Measurements from ENCODE around the gene CRIP3. TPM values are rescaled to one million over a fixed set of nuclear protein-coding genes. Genes with fewer than 3 reads are reported as not detected.
"Not testable (repeated sequence)": the region's sequence is repeated elsewhere in the genome, so short reads cannot be mapped to it uniquely, and the experiment has no call there.

The CRIP3 gene
- total RNA-seq, 4 donors from 2014 or later, result 1.5 to 2.7 TPM; not detected in 2

DNA sequence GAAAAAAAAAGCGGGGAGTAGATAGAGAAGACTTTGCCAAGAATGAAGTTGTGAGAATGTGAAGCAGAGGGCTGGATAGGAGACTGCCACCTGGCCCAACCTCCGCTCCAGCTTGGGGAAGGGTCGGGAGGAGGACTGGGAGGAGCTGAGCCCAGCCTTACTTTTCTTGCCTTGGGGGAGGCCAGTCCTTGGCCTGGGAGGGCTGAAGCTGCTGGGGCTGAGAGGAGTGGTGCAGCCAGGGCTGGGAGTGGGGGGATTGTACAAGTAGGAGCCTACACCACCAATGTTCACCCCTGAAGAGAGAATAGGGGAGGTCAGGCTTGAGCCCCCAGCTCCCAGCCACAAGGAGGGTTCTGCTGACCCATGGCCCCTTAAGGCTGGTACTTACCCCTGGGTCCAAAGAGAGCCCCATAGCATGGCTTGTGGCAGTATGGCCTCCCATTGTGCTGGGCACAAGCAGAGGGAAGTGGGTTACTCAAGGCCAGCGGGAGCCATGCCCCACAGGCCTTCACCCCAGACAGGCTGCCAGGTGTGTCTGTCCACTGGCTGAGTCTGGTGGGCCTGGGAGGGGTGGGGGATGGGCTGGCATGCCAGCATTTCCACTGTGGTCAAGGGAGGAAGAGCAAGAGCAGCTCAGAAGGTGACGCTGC is 1.1 kb downstream of the CRIP3 start:
- intact Hi-C loops (cut with DNase I; ENCODE audit: low total_unique reads), result no loop called here
- Histone ChIP-seq H3K27me3 (no peaks in the 10 kb centered on the region), H3K4me3 (no peak overlapping the region), H3K36me3 (no peaks in the 10 kb centered on the region), H3K4me1 (peaks cover 0 to 5% of the 10 kb centered on the region in 2 donors), H3K9me3 (no peaks in the 10 kb centered on the region), H3K27ac (no peak overlapping the region)
- no peak for DNase-seq
- TF ChIP-seq, protein P1, sequence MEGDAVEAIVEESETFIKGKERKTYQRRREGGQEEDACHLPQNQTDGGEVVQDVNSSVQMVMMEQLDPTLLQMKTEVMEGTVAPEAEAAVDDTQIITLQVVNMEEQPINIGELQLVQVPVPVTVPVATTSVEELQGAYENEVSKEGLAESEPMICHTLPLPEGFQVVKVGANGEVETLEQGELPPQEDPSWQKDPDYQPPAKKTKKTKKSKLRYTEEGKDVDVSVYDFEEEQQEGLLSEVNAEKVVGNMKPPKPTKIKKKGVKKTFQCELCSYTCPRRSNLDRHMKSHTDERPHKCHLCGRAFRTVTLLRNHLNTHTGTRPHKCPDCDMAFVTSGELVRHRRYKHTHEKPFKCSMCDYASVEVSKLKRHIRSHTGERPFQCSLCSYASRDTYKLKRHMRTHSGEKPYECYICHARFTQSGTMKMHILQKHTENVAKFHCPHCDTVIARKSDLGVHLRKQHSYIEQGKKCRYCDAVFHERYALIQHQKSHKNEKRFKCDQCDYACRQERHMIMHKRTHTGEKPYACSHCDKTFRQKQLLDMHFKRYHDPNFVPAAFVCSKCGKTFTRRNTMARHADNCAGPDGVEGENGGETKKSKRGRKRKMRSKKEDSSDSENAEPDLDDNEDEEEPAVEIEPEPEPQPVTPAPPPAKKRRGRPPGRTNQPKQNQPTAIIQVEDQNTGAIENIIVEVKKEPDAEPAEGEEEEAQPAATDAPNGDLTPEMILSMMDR (IDR thresholded peaks at IDR 0.05), result no peak
- no peak for TF ChIP-seq POLR2A (IDR thresholded peaks at IDR 0.05)

DNA sequence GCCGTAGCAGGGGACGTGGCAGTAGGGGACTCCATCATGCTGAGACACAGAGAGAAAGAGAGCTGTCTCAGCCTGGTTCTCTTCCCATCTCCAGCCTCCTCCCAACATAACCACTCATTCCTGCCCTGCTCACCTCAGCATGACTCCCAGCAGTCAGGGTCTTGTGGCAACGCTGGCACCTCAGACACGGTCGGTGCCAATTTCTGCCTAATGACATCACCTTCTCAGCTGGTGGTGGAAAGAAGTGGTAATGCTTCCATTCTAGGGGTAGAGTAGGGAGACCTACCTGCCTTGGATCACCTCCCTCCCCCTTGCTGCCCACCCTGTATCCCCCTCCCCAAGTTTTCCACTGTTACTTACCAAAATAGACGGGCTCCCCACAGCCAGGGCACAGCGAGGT is 2.5 kb downstream of the CRIP3 start:
- DNase-seq, result no peak
- Histone ChIP-seq H3K9me3 (no peaks in the 10 kb centered on the region), H3K27me3 (no peaks in the 10 kb centered on the region), H3K27ac (no peak overlapping the region), H3K36me3 (no peaks in the 10 kb centered on the region), H3K4me1 (peaks cover 0 to 5% of the 10 kb centered on the region in 2 donors), H3K4me3 (no peak overlapping the region)
- intact Hi-C loops (cut with DNase I; ENCODE audit: low total_unique reads), result no loop called here
- TF ChIP-seq, protein P1 (IDR thresholded peaks at IDR 0.05), result no peak
- no peak for TF ChIP-seq POLR2A (IDR thresholded peaks at IDR 0.05)

DNA sequence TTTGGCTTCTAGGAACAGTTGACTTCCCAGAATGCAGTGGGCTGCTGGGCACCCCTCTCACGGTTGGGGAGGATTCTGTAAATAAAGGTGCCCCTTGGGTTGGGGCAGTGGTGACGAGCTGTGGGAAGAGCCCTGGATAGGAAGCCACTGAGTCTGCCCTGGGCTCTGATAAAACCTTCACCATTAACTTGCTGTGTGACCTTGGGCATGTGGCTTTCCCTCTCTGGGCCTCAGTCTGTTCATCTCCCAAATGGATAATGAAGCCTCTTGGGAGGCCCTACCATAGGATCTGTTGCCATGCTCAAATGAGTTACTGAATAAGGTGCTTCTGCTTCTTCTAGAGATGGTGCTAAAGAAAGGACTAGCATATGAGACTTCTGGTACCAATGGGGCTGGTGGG is 3.7 kb downstream of the CRIP3 start:
- H3K27me3 ChIP-seq, result no peaks in the 10 kb centered on the region
- TF ChIP-seq, protein P1 (IDR thresholded peaks at IDR 0.05), result no peak
- TF ChIP-seq POLR2A (IDR thresholded peaks at IDR 0.05), result no peak
- H3K4me1 ChIP-seq, result peaks cover 0 to 5% of the 10 kb centered on the region in 2 donors
- no peak overlapping the region for H3K27ac ChIP-seq
- no peak overlapping the region for H3K4me3 ChIP-seq
- no peaks in the 10 kb centered on the region for H3K9me3 ChIP-seq
- intact Hi-C loops (cut with DNase I; ENCODE audit: low total_unique reads), result no loop called here
- DNase-seq, result no peak
- H3K36me3 ChIP-seq, result no peaks in the 10 kb centered on the region

DNA sequence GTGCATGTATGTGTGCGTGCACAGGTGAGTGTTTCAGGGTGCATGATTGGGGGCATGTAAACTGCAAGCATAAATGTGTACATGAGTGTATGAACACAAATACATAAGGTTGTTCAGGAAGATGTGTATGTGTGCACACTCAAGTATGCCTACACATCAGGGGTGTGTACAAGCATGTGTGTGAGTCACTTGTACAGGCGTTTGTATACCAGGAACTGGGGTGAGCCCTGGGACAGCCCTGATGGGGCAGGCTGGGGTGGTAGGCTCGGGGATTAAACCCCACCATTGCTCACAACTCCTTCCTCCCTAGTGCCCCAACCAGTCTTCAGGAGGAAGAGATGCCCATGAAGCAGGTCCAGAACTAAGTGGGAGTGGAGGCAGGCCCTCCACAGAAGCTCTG is 4.3 kb downstream of the CRIP3 start:
- H3K4me3 ChIP-seq, result no peak overlapping the region
- no peak for TF ChIP-seq POLR2A (IDR thresholded peaks at IDR 0.05)
- TF ChIP-seq, protein P1 (IDR thresholded peaks at IDR 0.05), result no peak
- H3K27me3 ChIP-seq, result no peaks in the 10 kb centered on the region
- peaks cover 0 to 5% of the 10 kb centered on the region in 2 donors for H3K4me1 ChIP-seq
- intact Hi-C loops (cut with DNase I; ENCODE audit: low total_unique reads), result no loop called here
- no peaks in the 10 kb centered on the region for H3K36me3 ChIP-seq
- DNase-seq, result no peak
- no peaks in the 10 kb centered on the region for H3K9me3 ChIP-seq
- H3K27ac ChIP-seq, result no peak overlapping the region

DNA sequence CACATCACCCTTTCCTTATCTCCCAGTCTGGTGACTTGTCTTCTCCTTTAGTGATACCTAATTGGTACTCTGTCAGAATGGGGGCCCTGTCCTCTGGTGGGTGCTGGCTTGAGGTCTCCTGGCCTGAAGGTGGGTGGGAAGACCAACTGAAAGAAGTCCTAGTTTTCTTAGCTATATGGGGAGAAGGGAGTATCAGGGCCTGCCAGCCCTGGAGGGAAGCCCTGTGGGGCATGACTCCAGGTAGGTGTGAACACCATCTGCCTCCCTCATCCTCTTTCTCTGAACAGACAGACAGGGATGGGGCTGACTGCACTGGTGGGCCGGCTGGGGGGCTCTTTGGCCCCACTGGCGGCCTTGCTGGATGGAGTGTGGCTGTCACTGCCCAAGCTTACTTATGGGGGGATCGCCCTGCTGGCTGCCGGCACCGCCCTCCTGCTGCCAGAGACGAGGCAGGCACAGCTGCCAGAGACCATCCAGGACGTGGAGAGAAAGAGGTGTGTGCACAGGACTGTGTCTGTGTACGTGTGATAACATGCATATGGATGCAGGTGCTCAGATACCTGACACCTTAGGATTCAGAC is 4.8 kb downstream of the CRIP3 start:
- peaks cover 0 to 4% of the 10 kb centered on the region in 2 donors for H3K4me1 ChIP-seq
- no peaks in the 10 kb centered on the region for H3K9me3 ChIP-seq
- DNase-seq, result no peak
- intact Hi-C loops (cut with DNase I; ENCODE audit: low total_unique reads), result no loop called here
- TF ChIP-seq, protein P1 (IDR thresholded peaks at IDR 0.05), result no peak
- TF ChIP-seq POLR2A (IDR thresholded peaks at IDR 0.05), result no peak
- no peaks in the 10 kb centered on the region for H3K27me3 ChIP-seq
- H3K36me3 ChIP-seq, result no peaks in the 10 kb centered on the region
- H3K4me3 ChIP-seq, result no peak overlapping the region
- no peak overlapping the region for H3K27ac ChIP-seq

DNA sequence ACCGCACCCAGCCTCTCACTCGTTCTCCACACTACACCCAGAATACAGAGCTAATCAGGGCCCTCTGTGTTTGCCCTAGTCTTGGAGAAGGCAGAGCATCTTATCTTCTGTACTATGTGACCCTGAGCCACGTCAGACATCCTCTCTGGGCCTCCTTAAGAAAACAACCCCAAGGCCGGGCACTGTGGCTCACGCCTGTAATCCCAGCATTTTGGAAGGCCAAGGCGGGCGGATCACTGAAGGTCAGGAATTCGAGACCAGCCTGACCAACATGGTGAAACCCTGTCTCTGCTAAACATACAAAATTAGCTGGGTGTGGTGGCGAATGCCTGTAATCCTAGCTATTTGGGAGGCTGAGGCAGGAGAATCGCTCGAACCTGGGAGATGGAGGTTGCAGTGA is 5.6 kb downstream of the CRIP3 start:
- H3K36me3 ChIP-seq; DNase-seq; intact Hi-C loops (cut with DNase I; ENCODE audit: low total_unique reads); H3K27me3 ChIP-seq; H3K9me3 ChIP-seq; H3K27ac ChIP-seq; H3K4me1 ChIP-seq; H3K4me3 ChIP-seq: not testable (repeated sequence)

Data from uterus (tissue), 4 donors.